ENCODE measurements around the gene METTL23.
"Not testable (repeated sequence)": the region's sequence is repeated elsewhere in the genome, so short reads cannot be mapped to it uniquely, and the experiment has no call there.

Gene METTL23

GRCh38 chr17:76734080-76734840 lies 7.6 kb downstream of the METTL23 start:
- no peak for DNase-seq (ENCODE audit: low read depth in 4 of 4, low spot score in 1 of 4)

DNA sequence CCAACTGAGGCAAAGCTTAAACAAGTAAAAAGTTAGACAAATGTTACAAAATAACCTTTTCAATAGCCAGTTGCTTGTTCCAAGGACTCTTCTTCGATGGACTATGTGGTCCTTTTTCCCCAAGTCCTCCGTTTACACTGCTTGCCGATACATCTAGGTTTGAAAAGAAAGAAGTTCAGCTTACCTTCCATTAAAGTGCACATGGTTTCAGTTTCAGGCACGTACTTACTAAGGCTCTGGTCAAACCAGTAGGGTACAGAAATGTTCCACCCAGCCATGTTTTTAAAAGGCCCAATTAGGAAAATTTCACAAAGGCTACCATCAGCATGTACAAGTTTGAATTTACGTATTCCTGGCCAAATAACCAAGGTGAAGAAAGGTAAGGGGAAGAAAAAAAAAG lies 8.4 kb downstream of the METTL23 start:
- DNase-seq (ENCODE audit: low read depth in 4 of 4, low spot score in 1 of 4) = no peak

DNA sequence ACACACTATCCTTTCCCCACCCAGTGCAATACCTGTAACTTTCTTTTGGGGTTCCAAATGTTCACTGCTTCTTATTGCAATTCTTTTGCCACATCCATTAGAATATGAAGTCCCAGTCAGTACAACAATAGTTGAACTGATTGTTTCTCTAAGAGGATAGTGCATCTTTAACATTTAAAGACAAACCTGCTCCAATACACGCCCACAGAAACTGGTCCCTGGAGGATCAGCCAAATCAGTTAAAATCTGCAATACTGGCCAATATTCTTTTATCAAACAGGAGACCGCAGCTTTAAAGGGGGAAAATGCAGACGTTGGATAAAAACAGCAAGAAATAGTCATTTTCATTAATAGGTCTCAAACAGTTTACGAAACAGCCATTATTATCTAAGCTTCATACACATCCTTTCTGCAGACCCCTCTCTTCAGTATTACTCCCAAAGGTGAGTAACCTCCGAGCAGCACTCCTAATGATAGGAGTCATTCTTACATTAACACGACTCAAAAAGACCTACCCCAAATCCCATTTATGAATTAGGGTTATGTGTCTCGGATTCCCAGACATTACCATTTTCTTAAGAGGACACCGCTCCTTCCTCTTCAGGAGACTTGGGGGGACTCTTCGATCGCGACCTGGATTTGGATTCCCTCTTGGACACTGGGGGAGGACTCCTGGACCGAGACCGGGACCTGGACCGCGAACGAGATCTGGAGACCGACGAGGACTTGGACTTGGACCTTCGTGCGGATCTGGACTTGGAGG lies 9.1 kb downstream of the METTL23 start:
- no peak for DNase-seq (ENCODE audit: low read depth in 4 of 4, low spot score in 1 of 4)

- peak in 3 of 4 experiments; percentile 41 to 50 (median 42) for DNase-seq (ENCODE audit: low read depth in 4 of 4, low spot score in 1 of 4)
These were observed 9.9 kb downstream of the METTL23 start for GRCh38 chr17:76736349-76737081.

- DNase-seq (ENCODE audit: low read depth in 4 of 4, low spot score in 1 of 4) = peak; percentile 93 to 97 (median 95)
These were observed 10.5 kb downstream of the METTL23 start, which contains the start of gene SRSF2 for GRCh38 chr17:76737082-76737675. SRSF2 (minus strand) TSS chr17:76737331; CDS start chr17:76737160, 171 bp downstream.

DNA sequence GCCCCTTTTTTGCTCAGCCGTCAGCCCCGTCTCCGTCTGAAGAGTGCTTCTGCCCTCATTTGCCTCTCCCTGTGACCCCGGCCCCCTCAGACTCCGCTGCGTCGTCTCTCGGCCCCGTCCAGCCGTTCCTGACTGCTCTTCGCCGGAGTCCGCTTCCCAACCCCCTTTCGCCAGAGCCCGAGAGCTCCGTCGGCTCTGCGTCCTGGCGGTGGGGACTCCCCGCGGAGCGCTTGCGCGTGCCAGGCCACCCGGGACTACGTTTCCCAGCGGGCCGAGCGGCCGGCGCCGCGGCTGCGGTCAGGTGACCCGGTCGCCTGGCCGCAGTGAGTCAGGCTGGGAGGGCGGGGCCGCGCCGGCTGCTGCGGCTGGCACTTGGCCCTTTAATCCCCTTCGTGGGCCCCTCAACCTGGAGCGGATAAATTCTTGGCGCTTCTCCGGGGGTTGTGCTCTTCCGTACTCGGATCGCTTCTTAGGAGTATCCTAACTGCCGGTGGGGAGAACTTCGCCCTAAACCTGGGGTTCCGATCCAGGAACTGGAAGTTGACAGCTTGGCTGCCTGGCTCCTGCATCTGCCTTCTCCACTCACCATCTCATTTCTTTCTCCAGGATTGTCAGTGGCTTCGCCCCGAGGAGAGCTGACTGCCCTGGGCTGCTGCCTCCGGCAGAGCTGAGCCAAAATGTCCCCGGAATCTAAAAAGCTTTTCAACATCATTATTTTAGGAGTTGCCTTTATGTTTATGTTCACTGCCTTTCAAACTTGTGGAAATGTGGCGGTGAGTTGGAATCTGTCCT lies 11.2 kb downstream of the METTL23 start, which contains the start of gene MFSD11:
Gene MFSD11 (plus strand): TSS at position 444 of the 792 bp plus-strand sequence. CDS start 234 bp downstream, at position 678.
- DNase-seq (ENCODE audit: low read depth in 4 of 4, low spot score in 1 of 4) = peak; percentile 80 to 89 (median 85)

DNA sequence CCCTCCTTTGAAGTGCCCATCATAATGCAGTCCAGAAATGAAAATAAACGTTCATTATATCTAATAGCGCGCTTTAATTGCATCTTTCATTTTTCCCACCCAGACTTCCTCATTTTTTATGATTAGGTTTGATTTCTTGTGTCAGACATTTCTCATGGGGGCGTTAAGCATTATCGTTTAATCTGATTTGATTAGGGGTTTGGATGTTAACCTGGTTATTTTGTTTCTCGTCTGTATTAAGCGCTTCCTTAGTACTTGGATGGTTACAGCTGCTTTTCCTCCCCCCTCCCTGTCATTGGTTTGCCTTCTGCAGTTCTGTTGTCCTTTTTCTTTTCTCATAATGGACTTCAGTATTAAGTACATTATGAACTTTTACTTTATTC lies 11.8 kb downstream of the METTL23 start:
- no peak for DNase-seq (ENCODE audit: low read depth in 4 of 4, low spot score in 1 of 4)

- DNase-seq (ENCODE audit: low read depth in 4 of 4, low spot score in 1 of 4) = not testable (repeated sequence)
These were observed 13.0 kb downstream of the METTL23 start for GRCh38 chr17:76739568-76740115.

DNA sequence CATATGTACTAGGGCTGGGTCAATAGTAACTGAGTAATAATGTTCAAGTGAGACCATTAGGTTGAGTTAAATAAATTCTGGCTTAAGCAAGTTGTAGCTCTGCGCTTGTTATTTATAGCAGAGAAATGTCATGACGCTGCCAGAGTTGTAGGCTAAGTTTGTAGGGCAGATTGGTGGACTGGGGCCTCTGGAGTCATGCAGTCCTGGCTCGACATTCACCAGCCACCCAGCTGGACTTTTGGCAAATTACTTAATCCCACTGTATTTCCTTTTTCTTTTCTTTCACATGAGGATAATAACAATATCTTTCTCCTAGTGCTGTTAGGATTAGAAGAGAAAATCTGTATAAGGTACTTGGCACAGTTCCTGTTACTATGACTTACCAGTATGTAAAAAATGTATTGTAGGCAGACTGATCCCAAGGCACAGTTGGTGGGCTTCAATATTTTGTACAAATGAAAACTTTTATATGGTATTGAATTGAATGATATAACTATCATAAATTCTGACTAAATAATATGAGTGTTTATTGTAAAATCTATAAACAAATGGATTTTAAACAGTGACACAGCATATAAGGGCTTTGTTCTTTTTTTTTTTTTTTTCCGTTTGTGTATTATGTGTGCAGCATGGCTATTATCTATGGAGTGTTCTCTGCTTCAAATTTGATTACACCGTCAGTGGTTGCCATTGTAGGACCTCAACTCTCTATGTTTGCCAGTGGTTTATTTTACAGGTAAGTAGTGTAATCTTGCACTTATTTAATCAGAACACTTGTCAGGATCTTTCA lies 13.9 kb downstream of the METTL23 start:
- no peak for DNase-seq (ENCODE audit: low read depth in 4 of 4, low spot score in 1 of 4)

DNA sequence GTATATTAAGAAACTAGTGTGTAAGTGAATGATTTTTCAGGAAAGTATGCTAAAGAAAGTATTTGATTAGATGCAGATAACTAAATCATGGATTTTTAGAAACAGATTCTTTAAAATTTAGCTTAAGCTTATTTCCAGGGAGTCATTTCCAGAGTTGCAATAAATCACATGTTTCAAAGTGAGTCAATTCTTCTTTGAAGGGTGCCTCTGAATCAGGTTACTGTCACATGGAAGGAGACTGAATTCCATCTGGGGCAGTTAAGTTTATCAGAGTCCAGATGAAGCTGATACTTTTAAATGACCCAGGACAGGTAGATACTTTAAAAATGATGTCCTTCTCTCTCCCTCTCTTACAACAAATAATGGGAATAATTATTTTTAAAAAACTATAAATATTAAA lies 16.3 kb downstream of the METTL23 start:
- no peak for DNase-seq (ENCODE audit: low read depth in 4 of 4, low spot score in 1 of 4)

DNA sequence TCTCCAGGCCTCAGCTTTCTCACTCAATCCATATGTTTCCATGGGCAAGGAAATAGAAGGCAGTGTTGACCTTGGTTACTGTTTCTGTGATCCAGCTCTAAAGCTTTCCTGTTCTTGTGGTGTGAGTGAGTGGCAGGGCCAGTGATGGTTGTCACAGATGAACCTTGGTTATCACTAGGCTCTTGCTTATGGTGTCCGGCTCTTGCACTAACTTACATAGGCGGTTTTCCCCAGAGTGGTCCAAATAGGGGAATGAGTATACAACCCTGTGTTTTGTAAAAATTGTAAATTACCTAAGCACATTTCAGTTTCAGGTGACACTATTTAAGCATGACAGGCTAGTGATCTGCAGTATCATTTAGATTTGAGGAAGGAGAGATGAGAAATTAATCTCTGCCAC lies 18.1 kb downstream of the METTL23 start:
- no peak for DNase-seq (ENCODE audit: low read depth in 4 of 4, low spot score in 1 of 4)

DNA sequence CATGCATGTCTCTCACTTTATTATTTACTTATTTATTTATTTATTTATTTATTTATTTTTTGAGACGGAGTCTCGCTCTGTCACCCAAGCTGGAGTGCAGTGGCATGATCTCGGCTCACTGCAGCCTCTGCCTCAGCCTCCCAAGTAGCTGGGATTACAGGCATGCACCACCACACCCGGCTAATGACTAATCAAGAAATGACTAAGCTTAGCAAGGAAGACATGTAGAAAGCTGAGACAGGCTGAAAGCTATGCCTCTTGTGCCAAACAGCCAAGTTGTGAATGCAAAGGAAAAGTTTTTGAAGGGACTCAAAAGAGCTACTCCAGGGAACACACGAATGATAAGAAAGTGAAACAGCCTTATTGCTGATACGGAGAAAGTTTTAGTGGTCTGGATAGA lies 19.1 kb downstream of the METTL23 start:
- DNase-seq (ENCODE audit: low read depth in 4 of 4, low spot score in 1 of 4) = not testable (repeated sequence)

- no peak for DNase-seq (ENCODE audit: low read depth in 4 of 4, low spot score in 1 of 4)
These were observed 21.2 kb downstream of the METTL23 start for GRCh38 chr17:76747716-76748363.

GRCh38 chr17:76748657-76749056 lies 22.0 kb downstream of the METTL23 start:
- DNase-seq (ENCODE audit: low read depth in 4 of 4, low spot score in 1 of 4) = no peak

DNA sequence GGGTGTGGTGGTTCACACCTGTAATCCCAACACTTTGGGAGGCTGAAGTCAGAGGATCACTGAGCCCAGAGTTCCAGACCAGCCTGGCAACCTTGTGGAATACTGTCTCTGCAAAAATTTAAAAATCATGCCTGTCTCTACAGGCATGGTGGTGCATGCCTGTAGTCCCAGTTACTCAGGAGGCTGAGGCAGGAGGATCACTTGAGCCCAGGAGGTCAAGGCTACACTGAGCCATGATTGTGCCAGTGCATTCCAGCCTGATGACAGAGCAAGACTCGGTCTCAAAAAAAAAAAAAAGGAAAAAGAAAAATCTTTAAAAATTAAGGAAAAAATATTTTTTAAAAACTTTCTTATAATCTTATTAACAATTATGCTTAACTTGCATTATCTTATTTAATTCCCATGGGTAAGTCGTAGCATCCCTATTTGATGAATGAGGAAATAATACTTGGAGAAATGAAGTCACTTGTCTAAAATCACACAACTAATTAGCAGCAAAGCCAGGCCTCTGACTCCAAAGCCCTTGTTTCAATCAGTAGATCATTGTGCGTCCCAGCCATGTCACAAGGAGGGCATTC lies 24.9 kb downstream of the METTL23 start:
- DNase-seq (ENCODE audit: low read depth in 4 of 4, low spot score in 1 of 4) = no peak

GRCh38 chr17:76752006-76752405 lies 25.4 kb downstream of the METTL23 start:
- no peak for DNase-seq (ENCODE audit: low read depth in 4 of 4, low spot score in 1 of 4)

- DNase-seq (ENCODE audit: low read depth in 4 of 4, low spot score in 1 of 4) = no peak
These were observed 26.7 kb downstream of the METTL23 start for GRCh38 chr17:76753061-76753961.
